CD4-positive, CD25-positive, alpha-beta regulatory T cell (primary cell): ENCODE results near the gene CD2AP. TPM values are rescaled to one million over a fixed set of nuclear protein-coding genes. Genes with fewer than 3 reads are reported as not detected.

Experiments used
- ATAC-seq, 2 donors: fragments of 150-1000 bp; cut with Tn5 transposase; one replicate each; pipeline ENCODE4 v1.10.0; 2021; ENCODE audit warnings: low read depth in 2 of 2, moderate number of reproducible peaks in 2 of 2, moderate library complexity in 1 of 2
- DNase-seq, 3 donors: peaks; one replicate each; pipeline versions ENCODE4 v3.0.0 to v3.0.0-alpha.2; 2012 to 2022; ENCODE audit warnings: mixed read lengths in 1 of 3
- H3K27ac ChIP-seq: one replicate; pipeline ENCODE4 v1.7.0; 2013; ENCODE audit warnings: mild to moderate bottlenecking, low read length; ENCODE audit not compliant: insufficient read depth, poor library complexity, severe bottlenecking
- H3K27me3 ChIP-seq: one replicate; pipeline ENCODE4 v1.7.0; 2013; ENCODE audit warnings: low read length; ENCODE audit not compliant: control insufficient read depth, insufficient read depth
- H3K36me3 ChIP-seq: one replicate; pipeline ENCODE4 v1.7.0; 2013; ENCODE audit warnings: mild to moderate bottlenecking, low read length, moderate library complexity; ENCODE audit not compliant: control insufficient read depth, insufficient read depth
- H3K4me1 ChIP-seq: 2 replicates; pipeline ENCODE4 v1.7.0; 2013; ENCODE audit warnings: mild to moderate bottlenecking, low read length; ENCODE audit not compliant: insufficient read depth, control insufficient read depth, poor library complexity, severe bottlenecking
- H3K4me3 ChIP-seq: one replicate; pipeline ENCODE4 v1.7.0; 2013; ENCODE audit warnings: low read depth, mild to moderate bottlenecking, low read length, moderate library complexity
- H3K9me3 ChIP-seq, 2 experiments: 1 replicate in 1 of 2; 2 replicates in 1 of 2; pipeline ENCODE4 v1.7.0; 2013; ENCODE audit warnings: low read length in 2 of 2, mild to moderate bottlenecking in 1 of 2, moderate library complexity in 1 of 2; ENCODE audit not compliant: control insufficient read depth in 2 of 2
- H3K27ac Mint-ChIP-seq, 3 donors: one replicate each; pipeline ENCODE4 v1.8.0; 2020 to 2022; ENCODE audit warnings: mild to moderate bottlenecking in 3 of 3, mixed read lengths in 3 of 3, moderate library complexity in 2 of 3
- H3K27me3 Mint-ChIP-seq: one replicate; pipeline ENCODE4 v1.8.0; 2022; ENCODE audit warnings: mild to moderate bottlenecking, mixed read lengths
- H3K36me3 Mint-ChIP-seq: one replicate; pipeline ENCODE4 v1.8.0; 2020; ENCODE audit warnings: mixed read lengths
- H3K4me1 Mint-ChIP-seq, 4 donors: one replicate each; pipeline ENCODE4 v1.8.0; 2020 to 2022; ENCODE audit warnings: mixed read lengths in 4 of 4, mild to moderate bottlenecking in 1 of 4
- H3K4me3 Mint-ChIP-seq, 4 donors: one replicate each; pipeline ENCODE4 v1.8.0; 2020 to 2022; ENCODE audit warnings: mild to moderate bottlenecking in 4 of 4, mixed read lengths in 4 of 4, moderate library complexity in 3 of 4
- H3K9me3 Mint-ChIP-seq, 7 donors: one replicate each; pipeline ENCODE4 v1.8.0; 2020 to 2022; ENCODE audit warnings: mixed read lengths in 7 of 7, mild to moderate bottlenecking in 3 of 7, moderate library complexity in 2 of 7
- polyA plus RNA-seq, 4 donors: library from polyadenylated mRNA; unstranded; fragments of 300-500 nt; fragmentation: Illumina TruSeq; gene quantifications; one replicate each; pipeline ENCODE4 v1.2.3, GENCODE V29; 2021
- total RNA-seq: library from RNA; stranded (reverse); gene quantifications from one replicate; pipeline ENCODE4 v1.2.3, GENCODE V29; 2022

CD2AP gene
- total and polyA plus RNA-seq, 5 donors from 2014 or later, result 4.0 to 30.5 (median 6.5) TPM

DNA sequence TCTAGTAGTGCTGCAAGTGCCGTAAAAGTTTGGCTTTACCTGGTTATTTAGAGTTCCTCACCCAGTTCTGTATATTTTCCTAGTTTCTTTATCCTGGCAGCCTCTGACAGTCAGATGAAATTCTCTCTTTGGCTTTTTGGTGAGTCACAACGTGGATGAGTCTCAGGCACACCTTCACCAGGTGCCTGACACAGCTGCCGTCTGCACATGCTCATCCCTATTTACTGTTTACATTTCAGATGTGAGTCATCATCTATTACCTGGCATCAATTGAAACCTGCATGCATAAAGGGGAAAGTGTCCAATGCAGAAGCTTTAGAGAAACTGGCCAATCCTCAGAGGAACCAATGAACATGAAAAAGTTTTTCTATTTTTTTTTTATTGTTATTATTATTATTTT lies 187.5 kb downstream of the CD2AP start:
- H3K27ac ChIP-seq, result no peak overlapping the region
- DNase-seq (no peak), ATAC-seq (no peak)
- H3K36me3 ChIP-seq, result no peaks in the 10 kb centered on the region
- Mint-ChIP-seq H3K4me3 (no peak overlapping the region), H3K27ac (no peak overlapping the region), H3K27me3 (peaks cover 34% of the 10 kb centered on the region), H3K9me3 (no peaks in the 10 kb centered on the region), H3K36me3 (no peaks in the 10 kb centered on the region), H3K4me1 (no peaks in the 10 kb centered on the region)
- peaks cover 6% of the 10 kb centered on the region for H3K27me3 ChIP-seq
- H3K9me3 ChIP-seq, result no peaks in the 10 kb centered on the region
- no peak overlapping the region for H3K4me3 ChIP-seq
- H3K4me1 ChIP-seq, result no peaks in the 10 kb centered on the region

DNA sequence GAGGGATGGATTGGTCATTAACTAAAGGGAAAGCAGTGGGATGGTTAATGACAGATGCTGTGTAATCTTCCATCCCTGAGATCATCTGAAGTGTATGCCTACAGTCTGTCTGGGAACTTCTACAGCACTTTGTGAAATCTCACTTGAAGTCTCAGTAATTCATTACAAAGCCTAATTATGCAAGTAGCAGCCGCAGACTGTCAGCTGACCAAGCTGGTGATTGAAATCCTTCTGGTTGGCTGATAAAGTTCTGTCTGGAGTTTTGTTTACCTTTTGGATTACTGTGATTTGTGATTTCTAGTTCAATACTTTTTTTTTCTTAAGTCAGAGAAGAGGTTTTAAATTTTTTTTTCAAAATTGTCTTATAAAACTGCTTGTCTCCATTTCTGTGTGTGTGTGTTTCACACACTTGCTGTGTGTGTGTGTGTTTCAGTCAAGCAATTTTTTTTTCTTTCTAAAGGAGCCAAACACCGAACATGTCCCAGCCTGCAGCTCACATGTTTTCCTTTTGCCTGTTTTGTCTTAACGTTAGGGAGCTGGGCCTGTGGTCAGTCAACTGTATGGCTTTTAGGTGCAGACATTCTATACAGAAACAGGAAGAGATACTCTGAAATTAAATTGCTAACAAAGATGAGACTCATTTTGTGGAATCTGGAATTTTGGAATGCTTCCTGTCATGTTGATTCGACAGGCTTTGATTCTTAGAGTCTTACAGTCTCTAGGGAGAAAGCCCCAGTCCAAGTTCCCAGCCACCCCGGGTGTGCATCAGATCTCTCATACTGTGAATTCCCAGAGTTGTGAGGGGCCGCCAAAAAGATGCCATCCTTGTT lies 192.3 kb downstream of the CD2AP start:
- no peak for ATAC-seq
- Histone ChIP-seq H3K27me3 (peaks cover 4% of the 10 kb centered on the region), H3K27ac (no peak overlapping the region), H3K9me3 (no peaks in the 10 kb centered on the region), H3K4me3 (no peak overlapping the region), H3K4me1 (no peaks in the 10 kb centered on the region), H3K36me3 (no peaks in the 10 kb centered on the region)
- Mint-ChIP-seq H3K9me3 (no peaks in the 10 kb centered on the region), H3K36me3 (no peaks in the 10 kb centered on the region), H3K4me1 (no peaks in the 10 kb centered on the region), H3K27me3 (peaks cover 19% of the 10 kb centered on the region), H3K27ac (no peak overlapping the region), H3K4me3 (no peak overlapping the region)
- DNase-seq, result no peak

DNA sequence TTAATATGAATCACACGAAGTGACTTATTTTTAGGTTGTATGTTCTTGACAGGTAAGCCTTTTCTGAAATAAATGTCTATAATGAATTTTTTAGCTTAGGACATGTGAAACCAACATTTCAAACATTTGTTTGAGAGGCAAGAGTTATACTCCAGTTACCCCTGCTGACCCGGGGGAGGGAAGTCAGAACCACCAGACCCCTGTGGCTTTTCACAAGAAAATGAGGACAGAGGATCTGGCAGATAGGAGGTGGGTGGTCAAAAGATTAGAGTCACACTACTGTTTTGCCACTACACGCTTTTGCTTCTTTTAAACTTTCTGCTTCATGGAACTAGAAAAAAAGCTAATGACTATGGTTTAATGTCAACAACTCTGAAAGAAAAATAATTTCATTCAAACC lies 193.3 kb downstream of the CD2AP start:
- no peaks in the 10 kb centered on the region for H3K36me3 Mint-ChIP-seq
- H3K9me3 ChIP-seq, result no peaks in the 10 kb centered on the region
- H3K27me3 ChIP-seq, result peaks cover 4% of the 10 kb centered on the region
- no peaks in the 10 kb centered on the region for H3K4me1 ChIP-seq
- H3K36me3 ChIP-seq, result no peaks in the 10 kb centered on the region
- H3K27ac ChIP-seq, result no peak overlapping the region
- H3K9me3 Mint-ChIP-seq, result no peaks in the 10 kb centered on the region
- peaks cover 19% of the 10 kb centered on the region for H3K27me3 Mint-ChIP-seq
- H3K4me3 Mint-ChIP-seq, result no peak overlapping the region
- H3K4me3 ChIP-seq, result no peak overlapping the region
- no peak overlapping the region for H3K27ac Mint-ChIP-seq
- no peaks in the 10 kb centered on the region for H3K4me1 Mint-ChIP-seq
- DNase-seq (no peak), ATAC-seq (no peak)

DNA sequence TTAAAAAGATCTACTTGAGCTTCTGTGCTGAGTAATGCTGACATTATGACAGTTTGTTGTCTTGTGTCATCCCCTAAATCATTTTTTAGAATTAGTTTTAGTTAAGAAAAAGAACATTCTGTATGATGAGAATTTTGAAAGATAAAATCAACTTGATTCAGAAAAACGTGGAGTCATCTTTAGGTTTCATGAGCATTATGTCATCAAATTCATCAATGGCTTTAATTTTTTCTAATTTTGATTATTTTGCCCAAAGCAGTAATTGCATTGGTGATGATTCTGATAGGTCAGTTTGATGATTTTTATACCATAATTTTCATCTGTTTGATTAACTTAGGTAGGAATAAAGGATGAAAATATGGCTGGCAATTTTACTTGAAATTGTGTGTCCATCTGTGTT lies 194.2 kb downstream of the CD2AP start:
- Histone ChIP-seq H3K4me3 (no peak overlapping the region), H3K27ac (no peak overlapping the region), H3K9me3 (no peaks in the 10 kb centered on the region), H3K27me3 (peaks cover 4% of the 10 kb centered on the region), H3K36me3 (no peaks in the 10 kb centered on the region), H3K4me1 (no peaks in the 10 kb centered on the region)
- DNase-seq (no peak), ATAC-seq (no peak)
- no peak overlapping the region for H3K4me3 Mint-ChIP-seq
- no peaks in the 10 kb centered on the region for H3K36me3 Mint-ChIP-seq
- H3K4me1 Mint-ChIP-seq, result no peaks in the 10 kb centered on the region
- H3K27ac Mint-ChIP-seq, result no peak overlapping the region
- peaks cover 14% of the 10 kb centered on the region for H3K27me3 Mint-ChIP-seq
- no peaks in the 10 kb centered on the region for H3K9me3 Mint-ChIP-seq

DNA sequence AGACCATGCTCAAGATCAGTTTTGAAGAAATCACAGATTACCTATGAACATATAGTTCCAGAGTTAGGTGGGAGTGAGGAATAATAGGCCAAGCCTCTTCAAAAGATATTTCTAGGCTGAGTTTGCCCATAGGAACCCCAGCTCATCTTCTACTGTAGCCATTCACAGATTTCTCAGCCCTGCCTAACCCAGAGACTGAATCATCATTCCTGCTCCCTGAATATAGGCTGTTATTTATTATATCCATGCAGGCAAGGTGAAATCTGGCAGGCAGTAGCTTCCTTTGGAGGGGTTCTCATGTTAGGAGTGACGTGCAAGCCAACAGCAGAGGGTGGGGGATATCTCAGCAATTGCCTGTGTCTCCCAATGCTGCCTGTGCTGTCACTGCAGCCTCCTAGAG lies 195.2 kb downstream of the CD2AP start:
- Histone ChIP-seq H3K36me3 (no peaks in the 10 kb centered on the region), H3K27me3 (peaks cover 4% of the 10 kb centered on the region), H3K4me3 (no peak overlapping the region), H3K27ac (no peak overlapping the region), H3K9me3 (no peaks in the 10 kb centered on the region), H3K4me1 (no peaks in the 10 kb centered on the region)
- Mint-ChIP-seq H3K9me3 (no peaks in the 10 kb centered on the region), H3K27ac (no peak overlapping the region), H3K4me3 (no peak overlapping the region), H3K36me3 (no peaks in the 10 kb centered on the region), H3K27me3 (peaks cover 14% of the 10 kb centered on the region), H3K4me1 (no peaks in the 10 kb centered on the region)
- ATAC-seq (no peak), DNase-seq (no peak)

DNA sequence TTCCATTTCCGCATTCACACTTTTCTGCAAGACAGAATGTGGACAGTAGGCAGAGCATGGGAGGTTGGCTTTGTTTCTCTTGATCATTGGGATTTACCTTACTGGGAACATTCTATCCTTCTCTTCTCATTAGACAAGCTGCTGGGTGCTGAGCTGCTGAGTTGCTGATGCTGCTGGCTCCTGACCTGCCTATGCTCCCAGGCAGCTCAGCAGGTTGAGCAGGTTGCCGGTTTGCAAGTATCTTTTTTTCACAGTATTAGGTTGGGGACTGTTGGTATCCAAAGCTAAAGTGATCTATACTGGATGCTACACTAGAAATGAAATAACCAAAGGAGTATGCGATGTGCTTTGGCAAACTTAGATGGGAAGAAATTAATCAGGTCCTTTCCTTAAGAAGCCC lies 197.1 kb downstream of the CD2AP start:
- no peak overlapping the region for H3K4me3 ChIP-seq
- H3K27me3 ChIP-seq, result no peaks in the 10 kb centered on the region
- no peaks in the 10 kb centered on the region for H3K9me3 ChIP-seq
- peaks cover 12% of the 10 kb centered on the region for H3K27me3 Mint-ChIP-seq
- no peak overlapping the region for H3K27ac ChIP-seq
- no peaks in the 10 kb centered on the region for H3K9me3 Mint-ChIP-seq
- H3K36me3 ChIP-seq, result no peaks in the 10 kb centered on the region
- H3K36me3 Mint-ChIP-seq, result no peaks in the 10 kb centered on the region
- H3K4me1 ChIP-seq, result no peaks in the 10 kb centered on the region
- no peak overlapping the region for H3K27ac Mint-ChIP-seq
- no peak overlapping the region for H3K4me3 Mint-ChIP-seq
- H3K4me1 Mint-ChIP-seq, result no peaks in the 10 kb centered on the region
- ATAC-seq, result no peak
- no peak for DNase-seq

Other genes with a start within 250 kb of the CD2AP start
- 0.15 TPM for gene TNFRSF21, start 167.9 kb upstream of the CD2AP start, total RNA-seq
- gene TNFRSF21, start 167.9 kb upstream of the CD2AP start, polyA plus RNA-seq, result not detected
- not detected for gene ADGRF4, start 220.8 kb downstream of the CD2AP start, total RNA-seq
- gene ADGRF4, start 220.8 kb downstream of the CD2AP start, polyA plus RNA-seq, result not detected